Measurements from ENCODE around the gene STXBP1.

STXBP1 gene

DNA sequence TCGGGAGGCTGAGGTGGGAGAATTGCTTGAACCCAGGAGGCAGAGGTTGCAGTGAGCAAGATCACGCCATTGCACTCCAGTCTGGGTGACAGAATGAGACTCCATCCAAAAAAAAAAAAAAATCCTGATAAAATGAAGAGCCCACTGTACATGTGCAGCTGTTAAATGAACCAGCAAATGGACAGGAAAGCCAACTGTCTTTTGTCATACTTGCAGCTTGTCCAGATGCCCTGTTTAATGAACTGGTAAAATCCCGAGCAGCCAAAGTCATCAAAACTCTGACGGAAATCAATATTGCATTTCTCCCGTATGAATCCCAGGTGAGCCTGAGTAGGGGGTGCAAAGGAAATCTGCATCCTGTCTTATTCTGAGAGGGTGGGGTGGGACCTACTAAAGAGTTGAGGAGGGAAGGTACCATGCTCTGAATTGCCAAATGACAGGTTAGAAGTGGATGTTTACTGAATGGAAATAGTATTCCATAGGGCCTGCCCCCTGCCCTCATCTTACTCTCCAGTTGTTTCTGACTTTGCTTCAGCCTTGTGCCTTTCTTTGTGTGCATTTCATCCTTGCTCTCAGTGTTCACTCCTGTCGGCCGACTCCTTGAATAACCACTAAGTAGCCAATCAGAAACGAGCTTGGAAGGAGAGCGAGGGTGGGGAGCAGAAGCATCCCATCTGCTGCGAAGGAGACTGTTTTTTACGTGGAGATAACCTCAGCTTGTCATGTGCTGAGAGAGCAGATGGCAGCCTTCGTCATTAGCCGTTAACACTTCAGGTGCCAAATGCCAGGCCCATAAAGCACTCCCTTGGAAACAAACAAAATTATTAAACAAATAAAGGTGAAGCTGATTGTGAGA is 49.0 kb downstream of the STXBP1 start:
- no peak for DNase-seq

DNA sequence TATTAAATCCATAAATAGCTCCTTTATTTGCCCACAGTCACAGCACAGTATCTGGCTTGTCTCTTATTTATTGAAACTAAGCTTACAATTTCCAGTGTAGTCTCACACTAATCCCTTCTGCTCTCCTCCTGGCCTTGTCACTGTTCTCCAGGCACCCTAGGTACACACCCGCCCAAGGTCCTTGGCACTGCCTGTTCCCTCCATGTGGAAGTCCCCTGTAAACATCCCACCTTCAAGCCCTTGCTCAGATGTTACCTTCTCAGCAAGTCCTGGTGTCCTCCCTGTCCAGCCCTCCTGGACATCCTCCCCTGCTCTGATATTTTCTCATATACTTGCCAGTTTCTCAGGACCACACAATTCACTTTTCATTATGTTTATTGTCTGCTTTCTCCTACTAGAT is 50.5 kb downstream of the STXBP1 start:
- DNase-seq: no peak

DNA sequence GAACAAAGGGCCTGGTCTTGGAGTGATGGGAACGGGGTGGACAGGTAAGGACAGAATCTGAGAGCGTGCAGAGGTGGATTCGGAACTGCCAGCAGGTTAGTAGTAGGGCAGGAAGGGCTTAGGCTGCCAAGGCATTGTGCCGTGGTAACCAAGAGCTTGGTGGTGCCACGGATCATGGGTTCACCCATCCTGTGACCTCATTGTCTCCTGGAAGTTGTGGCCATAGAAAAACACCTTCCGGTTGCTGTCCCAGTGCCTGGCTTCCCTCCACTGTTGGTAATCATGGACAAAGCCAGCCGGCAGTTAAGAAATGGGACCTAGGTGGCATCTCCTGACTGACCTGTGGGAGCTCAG is 52.2 kb downstream of the STXBP1 start:
- no peak for DNase-seq

DNA sequence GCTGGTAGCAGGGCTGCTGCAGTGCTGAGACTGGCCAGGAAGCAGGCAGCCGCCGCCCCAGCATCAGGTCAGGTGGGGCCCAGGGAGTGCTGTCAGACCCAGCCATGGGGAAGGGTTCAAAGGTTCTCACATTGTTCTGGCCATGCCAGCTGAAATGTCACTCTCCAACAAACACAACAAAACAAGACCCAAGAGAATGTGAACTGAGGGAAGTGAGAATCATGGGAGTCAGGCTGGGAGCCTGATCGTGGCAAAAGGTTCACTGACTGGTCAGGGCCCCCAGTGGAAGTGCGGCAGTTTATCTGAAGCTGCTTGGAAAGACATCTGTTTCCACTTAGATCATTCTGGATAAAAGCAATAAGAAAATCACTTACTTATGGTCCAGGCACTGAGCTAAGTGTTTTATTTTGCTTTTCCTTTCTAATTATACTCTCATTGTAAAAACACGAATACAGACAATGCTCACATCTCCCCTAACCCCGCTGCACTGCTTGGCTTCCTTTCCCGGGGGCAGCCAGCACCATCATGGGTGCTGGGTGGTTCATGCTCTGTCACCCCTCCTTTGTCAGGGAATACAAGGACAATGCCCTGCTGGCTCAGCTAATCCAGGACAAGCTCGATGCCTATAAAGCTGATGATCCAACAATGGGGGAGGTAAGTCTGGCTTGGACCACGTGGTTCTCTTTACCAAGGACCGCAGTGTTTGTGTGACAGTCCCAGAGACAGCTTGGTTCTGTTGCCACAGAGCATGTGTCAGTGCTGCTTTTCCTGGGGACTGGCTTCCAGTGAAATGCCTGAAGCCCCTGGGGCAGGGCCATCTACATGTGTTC is 52.8 kb downstream of the STXBP1 start:
- DNase-seq: no peak

DNA sequence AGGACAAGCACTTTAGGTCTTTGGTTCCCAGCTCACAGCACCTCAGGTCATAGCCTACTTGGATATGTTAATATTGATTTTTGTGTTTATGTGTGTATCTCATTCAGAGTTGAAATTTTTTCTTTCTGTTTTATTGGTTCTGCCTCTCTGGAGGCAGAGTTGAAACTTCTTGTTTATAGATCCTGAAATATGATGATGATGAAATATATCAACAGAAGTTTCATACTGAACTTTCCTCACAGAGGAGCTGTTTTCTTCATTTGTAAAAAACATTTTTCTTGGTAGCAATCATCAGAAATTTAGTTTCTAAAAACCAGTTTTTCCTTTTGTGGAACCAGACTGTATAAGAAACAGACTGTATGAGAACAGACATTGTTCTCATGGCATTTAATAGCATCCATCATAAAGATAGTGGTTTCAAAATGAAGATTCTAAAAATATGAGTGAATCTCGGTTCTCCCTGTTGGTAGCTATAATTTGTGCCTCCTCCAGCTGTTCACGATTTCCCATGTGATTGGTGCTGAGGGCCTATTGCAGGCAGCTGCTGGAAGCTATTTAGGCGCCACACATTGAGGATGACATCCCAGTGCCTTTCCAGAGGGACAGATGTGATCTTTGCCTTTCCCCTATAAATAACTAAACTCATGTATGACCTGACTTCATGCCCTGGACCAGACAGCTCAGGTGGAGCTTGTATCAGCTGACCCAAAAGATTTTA is 55.2 kb downstream of the STXBP1 start:
- DNase-seq: no peak

DNA sequence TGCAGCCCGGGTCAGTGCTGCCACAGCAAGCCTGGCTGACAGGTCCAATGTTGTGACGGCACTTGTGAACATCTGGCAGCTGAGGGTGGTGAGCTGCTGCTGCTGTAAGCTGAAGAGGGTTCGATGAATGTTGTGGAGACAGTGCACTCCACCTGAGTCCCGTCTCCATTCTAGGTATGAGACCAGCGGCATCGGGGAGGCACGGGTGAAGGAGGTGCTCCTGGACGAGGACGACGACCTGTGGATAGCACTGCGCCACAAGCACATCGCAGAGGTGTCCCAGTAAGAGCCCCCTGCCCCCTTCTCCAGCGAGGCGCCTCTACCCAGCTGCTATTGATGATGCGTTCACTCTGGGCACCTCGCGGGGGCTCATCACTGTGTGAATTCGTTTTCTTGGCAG is 55.8 kb downstream of the STXBP1 start:
- no peak for DNase-seq

DNA sequence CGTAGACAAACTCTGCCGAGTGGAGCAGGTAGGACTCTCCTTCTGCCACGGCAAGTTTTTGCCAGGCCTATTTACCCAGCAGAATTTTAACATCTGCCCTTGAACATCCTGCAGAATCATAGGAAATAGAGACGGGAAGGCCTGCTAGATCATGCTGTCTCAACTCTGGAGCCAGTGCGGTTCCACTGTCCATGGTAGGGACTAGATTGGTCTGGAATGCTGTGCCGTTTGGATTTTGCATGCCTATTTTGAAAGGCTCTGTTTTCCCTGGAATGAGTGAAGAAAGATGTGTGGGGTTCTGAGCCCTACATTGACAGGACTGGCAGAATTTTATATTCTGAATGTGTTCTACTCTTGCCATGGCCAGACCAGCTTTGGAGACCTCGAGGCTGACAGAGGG is 61.2 kb downstream of the STXBP1 start:
- DNase-seq: no peak

DNA sequence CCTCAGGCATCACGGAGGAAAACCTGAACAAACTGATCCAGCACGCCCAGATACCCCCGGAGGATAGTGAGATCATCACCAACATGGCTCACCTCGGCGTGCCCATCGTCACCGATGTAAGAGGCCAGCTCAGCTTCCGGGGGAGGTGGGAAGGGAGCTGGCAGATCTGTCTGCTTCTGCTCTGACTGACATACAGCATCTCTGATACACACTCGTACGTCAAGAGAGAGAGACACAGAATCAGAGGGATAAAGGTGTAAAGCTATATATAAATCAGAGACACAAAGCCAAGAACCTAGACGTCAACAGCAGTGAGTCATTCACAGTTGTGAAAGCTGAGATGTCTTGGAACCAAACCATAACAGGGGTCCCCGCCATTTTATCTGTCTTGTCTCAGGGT is 64.6 kb downstream of the STXBP1 start:
- no peak for DNase-seq

DNA sequence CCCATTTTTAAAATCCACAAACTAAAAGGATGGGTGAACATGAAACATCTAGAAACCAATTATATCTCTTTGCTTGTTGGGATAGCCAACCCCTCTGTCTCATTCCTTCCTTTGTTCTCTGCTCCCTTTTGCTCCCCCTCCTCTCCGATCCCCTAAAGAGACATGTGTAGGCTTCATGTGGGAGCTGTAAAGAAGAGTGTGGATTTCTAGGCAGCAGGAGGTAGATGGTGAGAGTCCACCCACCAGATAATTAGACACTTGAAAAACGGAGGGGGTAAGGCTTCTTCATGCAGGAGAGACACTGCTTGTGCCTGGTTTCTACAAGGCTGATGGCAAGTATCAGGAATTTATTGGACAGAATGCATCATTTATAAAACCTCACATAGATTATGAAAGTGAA is 67.4 kb downstream of the STXBP1 start:
- no peak for DNase-seq

DNA sequence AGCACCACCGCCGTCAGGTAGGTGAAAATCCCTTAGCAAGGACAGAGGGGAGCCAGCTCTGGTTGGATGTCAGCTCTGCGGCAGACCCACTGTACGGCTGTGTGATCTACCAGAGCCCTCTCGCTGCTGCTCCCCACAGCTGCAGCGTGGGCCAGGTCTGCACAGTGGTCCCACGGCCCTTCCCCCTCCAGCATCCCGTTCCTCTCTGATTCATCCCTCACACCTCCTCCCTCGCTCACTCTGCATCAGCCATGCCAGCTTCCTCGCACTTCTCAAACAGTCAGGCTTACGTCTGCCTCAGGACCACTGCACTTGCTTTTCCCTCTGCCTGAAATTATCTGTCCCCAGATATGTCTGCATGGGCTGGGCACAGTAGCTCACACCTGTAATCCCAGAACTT is 68.1 kb downstream of the STXBP1 start:
- DNase-seq: no peak

DNA sequence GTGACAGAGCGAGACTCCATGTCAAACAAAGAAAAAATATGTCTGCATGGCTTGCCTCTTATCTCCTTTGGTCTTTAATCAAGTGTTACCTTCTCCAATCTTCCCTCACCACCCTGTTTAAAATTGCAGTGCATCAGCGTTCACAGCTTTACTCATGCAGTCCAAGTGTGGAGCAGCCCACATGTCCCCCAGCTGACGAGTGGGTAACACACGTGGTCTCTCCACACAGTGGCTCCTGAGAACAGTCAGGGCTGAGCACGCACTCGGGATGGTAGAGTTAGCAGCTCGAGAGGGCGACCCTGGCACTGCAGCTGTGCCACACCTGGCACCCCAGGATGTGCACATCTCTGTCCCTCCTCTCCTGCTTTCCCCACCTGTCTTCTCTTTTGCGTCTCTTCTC is 68.8 kb downstream of the STXBP1 start:
- DNase-seq: no peak

DNA sequence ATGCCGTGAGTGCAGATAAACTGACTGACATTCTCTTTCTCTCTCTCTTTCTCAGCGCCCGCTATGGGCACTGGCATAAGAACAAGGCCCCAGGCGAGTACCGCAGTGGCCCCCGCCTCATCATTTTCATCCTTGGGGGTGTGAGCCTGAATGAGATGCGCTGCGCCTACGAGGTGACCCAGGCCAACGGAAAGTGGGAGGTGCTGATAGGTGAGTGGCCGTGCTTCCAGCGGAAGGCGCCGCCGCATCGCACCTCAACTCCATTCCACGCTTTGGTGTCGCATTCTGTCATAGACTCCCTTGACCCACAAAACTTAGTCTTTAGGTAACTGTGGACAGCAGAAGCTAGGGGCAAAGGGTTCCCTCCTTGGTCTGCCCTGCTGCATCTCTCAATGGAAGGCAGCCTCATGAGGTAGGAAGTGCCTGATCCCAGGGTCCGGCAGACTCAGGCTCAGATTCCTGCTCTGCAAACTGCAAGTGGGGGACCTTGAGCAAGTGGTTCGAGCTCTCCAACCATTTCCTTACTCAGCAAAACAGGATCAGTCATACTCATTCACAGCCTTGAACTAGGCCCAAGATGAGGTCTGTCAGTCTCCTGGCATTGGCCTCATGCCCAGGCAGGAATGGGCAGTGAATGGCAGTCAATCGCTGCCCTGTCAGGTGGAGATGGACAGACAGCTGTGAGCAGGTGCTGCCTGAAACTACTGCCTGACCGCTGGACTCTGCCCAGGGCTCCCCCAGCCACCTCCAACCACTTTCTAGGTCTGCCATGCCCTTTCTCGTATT is 70.5 kb downstream of the STXBP1 start:
- no peak for DNase-seq

DNA sequence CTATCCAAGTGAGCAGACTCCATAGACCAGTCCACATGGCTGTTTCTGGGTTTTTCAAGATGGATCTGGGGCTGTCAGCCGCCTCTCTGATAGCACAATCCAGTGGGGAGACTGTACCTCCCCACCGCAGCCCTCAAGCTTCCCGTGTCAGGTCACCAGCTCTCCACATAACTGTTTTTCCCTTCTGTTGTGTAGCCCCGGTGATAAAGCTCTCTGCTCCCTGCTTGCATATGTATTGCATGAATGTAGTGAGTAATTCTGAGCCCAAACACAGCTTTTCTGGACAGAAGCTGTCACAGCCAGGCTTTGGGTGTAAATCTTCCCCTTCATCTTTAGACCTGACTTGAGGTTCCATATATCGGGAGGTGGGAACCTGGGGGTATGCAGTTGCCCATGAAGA is 71.6 kb downstream of the STXBP1 start:
- DNase-seq: no peak

DNA sequence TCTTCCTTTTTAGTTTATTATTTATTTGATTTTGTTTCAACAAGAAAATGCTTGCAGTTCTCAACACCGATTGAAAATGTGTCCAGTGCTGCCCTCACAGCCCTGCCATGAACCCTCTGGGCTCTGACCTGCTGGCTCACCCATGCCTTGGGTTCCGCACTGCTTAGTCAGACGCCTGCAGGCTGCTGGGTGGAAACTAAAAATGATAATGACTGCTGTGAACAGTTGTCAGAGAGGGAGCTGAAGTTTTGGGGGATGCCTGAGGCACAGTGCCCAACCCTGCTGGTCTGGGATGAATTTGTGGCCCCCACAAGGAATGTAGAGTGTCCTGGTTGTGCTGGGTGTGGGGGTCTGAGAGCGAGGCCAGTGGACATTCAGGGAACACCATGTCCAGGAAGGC is 72.5 kb downstream of the STXBP1 start:
- no peak for DNase-seq

DNA sequence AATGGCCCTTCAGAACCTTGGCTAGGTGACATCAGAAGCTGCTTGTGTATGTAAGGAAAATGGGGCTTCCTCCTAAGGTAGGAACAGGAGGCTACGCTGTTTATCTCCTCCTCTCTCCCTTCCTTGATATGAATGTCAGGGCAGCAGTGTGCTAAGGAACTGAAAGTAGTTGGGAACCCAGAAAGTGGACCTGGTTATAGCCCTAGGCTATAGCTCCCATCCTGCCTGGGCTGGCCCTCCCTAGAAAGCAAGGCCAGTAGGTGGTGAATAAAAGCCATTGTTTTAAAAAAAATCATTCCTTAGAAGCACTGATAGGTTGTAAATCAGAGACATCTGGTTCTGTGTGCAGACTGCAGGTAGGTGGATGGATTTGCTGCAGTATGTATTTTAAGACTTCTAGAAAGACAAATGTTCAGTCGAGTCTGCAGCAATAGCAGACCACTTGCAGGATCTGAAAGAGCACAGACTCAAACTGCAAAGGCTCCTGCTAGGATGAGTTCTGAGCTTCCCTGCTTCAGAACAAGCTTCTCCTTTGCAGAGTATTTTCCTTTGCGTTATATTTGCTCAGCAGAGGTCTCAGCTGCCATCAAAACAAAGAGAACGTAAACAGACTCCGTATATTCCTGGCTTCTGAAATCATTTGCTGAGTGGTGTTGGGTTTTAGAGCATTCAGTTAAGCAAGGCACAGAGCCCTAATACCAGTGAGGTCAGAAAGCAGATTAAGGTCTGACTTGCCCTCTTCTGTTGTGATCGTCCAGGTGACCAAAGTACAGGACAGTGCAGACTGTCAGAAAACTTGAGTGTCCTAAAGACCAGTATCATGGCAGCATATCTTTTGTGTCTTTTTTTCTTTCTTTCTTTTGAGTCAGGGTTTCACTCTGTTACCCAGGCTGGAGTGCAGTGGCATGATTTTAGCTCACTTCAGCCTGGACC is 74.7 kb downstream of the STXBP1 start:
- no peak for DNase-seq

DNA sequence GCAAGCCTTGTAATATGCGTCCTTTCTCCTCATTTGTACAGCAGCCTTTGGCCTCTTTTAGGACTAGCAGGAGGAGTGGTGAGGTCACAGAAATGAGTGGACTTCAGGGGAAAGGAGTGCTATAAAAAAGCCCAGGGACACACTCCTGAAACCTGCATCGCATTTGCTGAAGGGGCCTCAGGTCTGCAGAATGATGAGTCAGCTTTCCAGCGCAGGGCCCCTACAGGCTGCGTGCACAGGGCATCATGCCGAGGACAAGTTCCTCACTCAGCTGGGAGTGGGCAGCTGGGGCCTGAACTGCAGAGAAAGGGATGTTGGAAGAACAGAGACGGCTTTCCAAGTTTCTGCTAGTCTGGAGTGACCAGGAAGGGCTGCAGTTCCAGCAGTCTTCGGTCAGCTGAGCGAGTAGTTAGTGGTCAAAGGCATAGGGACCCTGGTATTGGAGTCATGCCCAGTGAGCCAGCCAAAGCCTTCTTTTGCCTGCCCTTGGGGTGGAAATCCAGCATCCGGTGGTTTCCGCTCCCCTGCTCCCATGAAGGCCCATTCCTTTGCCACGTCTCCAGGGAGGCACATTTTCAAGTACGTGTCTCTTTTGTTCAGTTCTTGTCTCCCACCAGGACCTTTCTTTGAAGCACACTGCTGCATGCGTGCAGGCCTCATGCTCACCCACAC is 77.4 kb downstream of the STXBP1 start:
- DNase-seq: no peak

DNA sequence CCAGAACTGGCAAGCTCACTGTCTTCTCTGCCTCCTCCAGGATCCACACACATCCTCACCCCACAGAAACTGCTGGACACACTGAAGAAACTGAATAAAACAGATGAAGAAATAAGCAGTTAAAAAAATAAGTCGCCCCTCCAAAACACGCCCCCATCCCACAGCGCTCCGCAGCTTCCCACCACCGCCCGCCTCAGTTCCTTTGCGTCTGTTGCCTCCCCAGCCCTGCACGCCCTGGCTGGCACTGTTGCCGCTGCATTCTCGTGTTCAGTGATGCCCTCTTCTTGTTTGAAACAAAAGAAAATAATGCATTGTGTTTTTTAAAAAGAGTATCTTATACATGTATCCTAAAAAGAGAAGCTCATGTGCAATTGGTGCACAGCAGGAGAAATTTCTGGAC is 78.7 kb downstream of the STXBP1 start:
- no peak for DNase-seq

DNA sequence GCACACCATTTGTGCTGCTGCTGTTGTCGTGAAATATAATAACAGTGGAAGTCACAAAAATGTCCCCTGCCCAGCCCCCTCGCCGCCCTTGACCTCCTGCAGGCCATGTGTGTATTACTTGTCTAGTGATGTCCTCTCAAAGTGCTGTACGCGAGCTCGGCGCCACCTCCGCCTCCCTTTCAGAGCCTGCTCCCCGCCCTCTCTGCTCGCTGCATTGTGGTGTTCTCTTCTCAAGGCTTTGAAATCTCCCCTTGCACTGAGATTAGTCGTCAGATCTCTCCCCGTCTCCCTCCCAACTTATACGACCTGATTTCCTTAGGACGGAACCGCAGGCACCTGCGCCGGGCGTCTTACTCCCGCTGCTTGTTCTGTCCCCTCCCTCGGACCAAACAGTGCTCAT is 80.0 kb downstream of the STXBP1 start:
- no peak for DNase-seq

DNA sequence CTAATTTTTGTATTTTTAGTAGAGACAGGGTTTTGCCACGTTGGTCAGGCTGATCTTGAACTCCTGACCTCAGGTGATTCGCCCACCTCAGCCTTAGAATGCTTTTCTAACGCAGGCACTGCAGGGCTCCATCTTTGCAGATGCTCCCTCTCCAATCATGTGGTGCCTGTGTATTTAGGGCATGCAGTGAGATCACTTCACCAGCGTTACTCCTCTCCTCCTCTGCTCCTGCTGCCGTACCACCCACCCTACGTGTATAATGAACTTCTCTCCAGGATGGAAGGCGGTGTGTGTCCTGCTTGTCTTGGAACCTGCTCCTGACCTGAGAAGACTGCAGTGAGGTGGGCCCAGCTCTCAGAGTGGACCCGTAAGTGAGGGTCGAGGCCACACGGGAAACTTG is 81.1 kb downstream of the STXBP1 start:
- no peak for DNase-seq

DNA sequence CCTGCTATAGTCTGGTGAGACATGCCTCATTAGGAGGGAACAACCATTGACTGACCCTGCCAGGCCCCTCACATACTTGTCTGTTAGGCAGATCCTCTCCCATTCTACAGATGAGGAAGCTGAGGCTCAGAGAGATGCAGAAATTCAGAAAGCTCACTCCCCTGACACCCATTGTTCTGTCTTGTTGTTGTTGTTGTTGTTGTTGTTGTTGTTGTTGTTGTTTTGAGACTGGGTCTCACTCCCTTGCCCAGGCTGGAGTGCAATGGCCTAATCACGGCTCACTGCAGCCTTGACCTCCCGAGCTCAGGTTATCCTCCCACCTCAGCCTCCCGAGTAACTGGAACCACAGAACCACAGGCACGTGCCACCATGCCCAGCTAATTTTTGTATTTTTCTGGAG is 81.6 kb downstream of the STXBP1 start:
- DNase-seq: no peak
